Subcutaneous abdominal adipose tissue (tissue), 5 donors: ENCODE results near the gene CNTNAP5.
"Not testable (repeated sequence)": the region's sequence is repeated elsewhere in the genome, so short reads cannot be mapped to it uniquely, and the experiment has no call there.

Experiments used
- H3K27ac ChIP-seq: one replicate; pipeline ENCODE4 v1.7.0; 2013; ENCODE audit warnings: low read depth, mild to moderate bottlenecking, inconsistent platforms, low read length, moderate library complexity
- H3K27me3 ChIP-seq, 5 donors: one replicate each; pipeline ENCODE4 v1.7.0; 2013; ENCODE audit warnings: low read length in 5 of 5, inconsistent platforms in 1 of 5; ENCODE audit not compliant: control insufficient read depth in 5 of 5, insufficient read depth in 4 of 5
- H3K36me3 ChIP-seq, 5 donors: one replicate each; pipeline ENCODE4 v1.7.0; 2013; ENCODE audit warnings: low read length in 5 of 5; ENCODE audit not compliant: control insufficient read depth in 5 of 5, insufficient read depth in 5 of 5
- H3K4me1 ChIP-seq, 5 donors: one replicate each; pipeline ENCODE4 v1.7.0; 2013; ENCODE audit warnings: low read length in 5 of 5, mild to moderate bottlenecking in 3 of 5, moderate library complexity in 1 of 5; ENCODE audit not compliant: control insufficient read depth in 5 of 5, insufficient read depth in 5 of 5
- H3K4me3 ChIP-seq, 5 donors: one replicate each; pipeline ENCODE4 v1.7.0; 2013; ENCODE audit warnings: low read length in 5 of 5, low read depth in 1 of 5
- H3K9ac ChIP-seq, 5 donors: one replicate each; pipeline ENCODE4 v1.7.0; 2013; ENCODE audit warnings: low read length in 5 of 5, mild to moderate bottlenecking in 4 of 5, moderate library complexity in 3 of 5
- H3K9me3 ChIP-seq, 5 donors: one replicate each; pipeline ENCODE4 v1.7.0; 2013; ENCODE audit warnings: low read length in 5 of 5; ENCODE audit not compliant: control insufficient read depth in 5 of 5
- donor health status: healthy.
- donor health status: healthy.
- donor health status: healthy.
- donor health status: healthy.
- donor health status: healthy.

CNTNAP5 gene

GRCh38 chr2:124327303-124327702 is 302.2 kb downstream of the CNTNAP5 start:
- Histone ChIP-seq H3K27me3 (no peaks in the 10 kb centered on the region), H3K4me3 (no peak overlapping the region), H3K9me3 (no peaks in the 10 kb centered on the region), H3K27ac (no peak overlapping the region), H3K4me1 (peaks cover 0 to 6% (median 0%) of the 10 kb centered on the region in 5 donors), H3K9ac (no peak overlapping the region), H3K36me3 (no peaks in the 10 kb centered on the region)

- no peaks in the 10 kb centered on the region for H3K36me3 ChIP-seq
- H3K27me3 ChIP-seq, result no peaks in the 10 kb centered on the region
- H3K9ac ChIP-seq, result no peak overlapping the region
- H3K27ac ChIP-seq, result no peak overlapping the region
- H3K9me3 ChIP-seq, result no peaks in the 10 kb centered on the region
- H3K4me3 ChIP-seq, result no peak overlapping the region
- peaks cover 0 to 6% (median 0%) of the 10 kb centered on the region in 5 donors for H3K4me1 ChIP-seq
Observed at GRCh38 chr2:124328397-124328796, 303.3 kb downstream of the CNTNAP5 start.

GRCh38 chr2:124333784-124334183 is 308.7 kb downstream of the CNTNAP5 start:
- Histone ChIP-seq H3K36me3 (no peaks in the 10 kb centered on the region), H3K27me3 (no peaks in the 10 kb centered on the region), H3K4me3 (no peak overlapping the region), H3K27ac (no peak overlapping the region), H3K9me3 (no peaks in the 10 kb centered on the region), H3K9ac (no peak overlapping the region), H3K4me1 (no peaks in the 10 kb centered on the region)

- H3K4me1 ChIP-seq, result no peaks in the 10 kb centered on the region
- no peaks in the 10 kb centered on the region for H3K9me3 ChIP-seq
- no peaks in the 10 kb centered on the region for H3K27me3 ChIP-seq
- no peaks in the 10 kb centered on the region for H3K36me3 ChIP-seq
- H3K9ac ChIP-seq, result no peak overlapping the region
- H3K4me3 ChIP-seq, result no peak overlapping the region
- no peak overlapping the region for H3K27ac ChIP-seq
Observed at GRCh38 chr2:124335058-124335457, 310.0 kb downstream of the CNTNAP5 start.

GRCh38 chr2:124339709-124340108 is 314.6 kb downstream of the CNTNAP5 start:
- no peaks in the 10 kb centered on the region for H3K4me1 ChIP-seq
- no peaks in the 10 kb centered on the region for H3K9me3 ChIP-seq
- no peak overlapping the region for H3K4me3 ChIP-seq
- H3K36me3 ChIP-seq, result no peaks in the 10 kb centered on the region
- H3K27ac ChIP-seq, result no peak overlapping the region
- no peak overlapping the region for H3K9ac ChIP-seq
- H3K27me3 ChIP-seq, result no peaks in the 10 kb centered on the region

GRCh38 chr2:124343827-124344498 is 318.9 kb downstream of the CNTNAP5 start:
- no peak overlapping the region for H3K9ac ChIP-seq
- H3K4me1 ChIP-seq, result no peaks in the 10 kb centered on the region
- no peaks in the 10 kb centered on the region for H3K36me3 ChIP-seq
- no peak overlapping the region for H3K4me3 ChIP-seq
- no peak overlapping the region for H3K27ac ChIP-seq
- no peaks in the 10 kb centered on the region for H3K27me3 ChIP-seq
- H3K9me3 ChIP-seq, result peaks cover 0 to 3% (median 0%) of the 10 kb centered on the region in 5 donors

- Histone ChIP-seq H3K27ac (no peak overlapping the region), H3K27me3 (no peaks in the 10 kb centered on the region), H3K9ac (no peak overlapping the region), H3K4me3 (no peak overlapping the region), H3K4me1 (no peaks in the 10 kb centered on the region), H3K9me3 (peaks cover 0 to 3% (median 0%) of the 10 kb centered on the region in 5 donors), H3K36me3 (no peaks in the 10 kb centered on the region)
Observed at GRCh38 chr2:124347209-124347608, 322.1 kb downstream of the CNTNAP5 start.

- no peak overlapping the region for H3K27ac ChIP-seq
- H3K27me3 ChIP-seq, result no peaks in the 10 kb centered on the region
- H3K4me1 ChIP-seq, result no peaks in the 10 kb centered on the region
- H3K36me3 ChIP-seq, result no peaks in the 10 kb centered on the region
- no peak overlapping the region for H3K4me3 ChIP-seq
- H3K9ac ChIP-seq, result no peak overlapping the region
- no peaks in the 10 kb centered on the region for H3K9me3 ChIP-seq
Observed at GRCh38 chr2:124353656-124354055, 328.6 kb downstream of the CNTNAP5 start.

GRCh38 chr2:124354466-124354865 is 329.4 kb downstream of the CNTNAP5 start:
- no peak overlapping the region for H3K27ac ChIP-seq
- no peaks in the 10 kb centered on the region for H3K36me3 ChIP-seq
- no peaks in the 10 kb centered on the region for H3K4me1 ChIP-seq
- H3K4me3 ChIP-seq, result no peak overlapping the region
- H3K9ac ChIP-seq, result no peak overlapping the region
- no peaks in the 10 kb centered on the region for H3K27me3 ChIP-seq
- H3K9me3 ChIP-seq, result no peaks in the 10 kb centered on the region

- H3K4me3 ChIP-seq, H3K27ac ChIP-seq, H3K9me3 ChIP-seq, H3K27me3 ChIP-seq, H3K36me3 ChIP-seq, H3K4me1 ChIP-seq, H3K9ac ChIP-seq: not testable (repeated sequence)
Observed at GRCh38 chr2:124361966-124362365, 336.9 kb downstream of the CNTNAP5 start.
